ENCODE measurements around the gene CKB. TPM values are rescaled to one million over a fixed set of nuclear protein-coding genes. Genes with fewer than 3 reads are reported as not detected.
A peak's percentile ranks its signal among the peaks of the same experiment; 100 is the strongest.

The CKB gene
- total RNA-seq, 1 donor = 5.1 TPM

DNA sequence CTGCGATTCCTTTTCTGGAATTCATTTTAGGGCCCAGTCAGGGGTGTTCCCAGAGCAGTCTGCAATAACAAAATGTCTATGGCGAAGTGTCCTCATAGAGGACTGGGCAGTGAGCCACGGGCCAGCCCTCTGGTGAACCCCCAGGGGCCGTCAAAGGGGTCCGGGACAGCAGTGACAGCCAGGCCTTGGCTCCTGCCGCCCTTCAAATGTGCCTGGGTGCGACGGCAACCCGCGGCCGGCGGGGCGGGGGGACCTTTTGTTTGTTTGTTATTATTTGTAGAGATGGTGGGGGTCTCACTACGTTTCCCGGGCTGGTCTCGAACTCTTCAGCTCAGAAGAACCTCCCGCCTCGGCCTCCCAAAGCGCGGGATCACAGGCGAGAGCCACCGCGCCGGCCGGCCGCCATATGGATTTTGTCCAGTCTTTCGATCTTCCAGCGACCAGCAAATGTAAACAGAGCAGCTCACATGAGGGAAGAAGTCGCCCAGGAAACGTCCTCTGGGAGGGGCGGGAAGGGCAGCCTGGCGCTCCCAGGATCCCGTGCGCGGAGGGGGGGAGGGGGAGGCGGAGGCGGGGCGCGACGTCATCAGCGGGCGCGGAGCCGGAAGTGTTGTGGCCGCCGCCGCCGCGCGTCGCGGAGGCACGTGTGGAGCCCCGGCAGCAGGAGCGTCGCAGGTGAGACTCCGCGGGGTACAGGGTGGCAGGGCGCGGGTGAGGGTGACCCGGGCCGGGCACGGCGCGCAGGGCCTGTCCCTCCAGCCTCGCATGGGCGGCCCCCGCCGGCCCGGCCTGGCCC, 6.2 kb upstream of the CKB start, which contains the start of gene TRMT61A:
Gene TRMT61A, plus strand, starts transcription at position 610 of the 796 bp plus-strand sequence. CDS start 783 bp downstream, outside the sequence.
- H2AFZ ChIP-seq (ENCODE audit: low read length) = peak within 1 kb of the TSS; percentile 70
- peak within 1 kb of the TSS; percentile 82 for H3K27ac ChIP-seq (ENCODE audit: low read depth, low read length)
- TF ChIP-seq, protein P1, sequence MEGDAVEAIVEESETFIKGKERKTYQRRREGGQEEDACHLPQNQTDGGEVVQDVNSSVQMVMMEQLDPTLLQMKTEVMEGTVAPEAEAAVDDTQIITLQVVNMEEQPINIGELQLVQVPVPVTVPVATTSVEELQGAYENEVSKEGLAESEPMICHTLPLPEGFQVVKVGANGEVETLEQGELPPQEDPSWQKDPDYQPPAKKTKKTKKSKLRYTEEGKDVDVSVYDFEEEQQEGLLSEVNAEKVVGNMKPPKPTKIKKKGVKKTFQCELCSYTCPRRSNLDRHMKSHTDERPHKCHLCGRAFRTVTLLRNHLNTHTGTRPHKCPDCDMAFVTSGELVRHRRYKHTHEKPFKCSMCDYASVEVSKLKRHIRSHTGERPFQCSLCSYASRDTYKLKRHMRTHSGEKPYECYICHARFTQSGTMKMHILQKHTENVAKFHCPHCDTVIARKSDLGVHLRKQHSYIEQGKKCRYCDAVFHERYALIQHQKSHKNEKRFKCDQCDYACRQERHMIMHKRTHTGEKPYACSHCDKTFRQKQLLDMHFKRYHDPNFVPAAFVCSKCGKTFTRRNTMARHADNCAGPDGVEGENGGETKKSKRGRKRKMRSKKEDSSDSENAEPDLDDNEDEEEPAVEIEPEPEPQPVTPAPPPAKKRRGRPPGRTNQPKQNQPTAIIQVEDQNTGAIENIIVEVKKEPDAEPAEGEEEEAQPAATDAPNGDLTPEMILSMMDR (IDR thresholded peaks at IDR 0.05; ENCODE audit: extremely low read depth, low read depth, low read length) = no peak
- peaks cover 25% of the 10 kb centered on the region for H3K4me1 ChIP-seq (ENCODE audit: insufficient read depth, low read length)
- peaks cover 4% of the 10 kb centered on the region for H3K36me3 ChIP-seq (ENCODE audit: insufficient read depth, low read length)
- H3K4me2 ChIP-seq (ENCODE audit: insufficient read depth, low read length) = peak within 1 kb of the TSS; percentile 87
- H3K79me2 ChIP-seq (ENCODE audit: insufficient read depth, low read length) = peaks cover 40% of the 10 kb centered on the region
- H3K27me3 ChIP-seq (ENCODE audit: insufficient read depth, low read length) = peaks cover 8% of the 10 kb centered on the region
- no peaks in the 10 kb centered on the region for H3K9me3 ChIP-seq (ENCODE audit: low read depth, low read length)
- H3K4me3 ChIP-seq (ENCODE audit: insufficient read depth, low read length) = peak within 1 kb of the TSS; percentile 92
- peak; percentile 100 for DNase-seq (ENCODE audit: insufficient read length, low spot score, missing footprints)
- peaks cover 23% of the 10 kb centered on the region for H4K20me1 ChIP-seq (ENCODE audit: insufficient read depth, low read length)

DNA sequence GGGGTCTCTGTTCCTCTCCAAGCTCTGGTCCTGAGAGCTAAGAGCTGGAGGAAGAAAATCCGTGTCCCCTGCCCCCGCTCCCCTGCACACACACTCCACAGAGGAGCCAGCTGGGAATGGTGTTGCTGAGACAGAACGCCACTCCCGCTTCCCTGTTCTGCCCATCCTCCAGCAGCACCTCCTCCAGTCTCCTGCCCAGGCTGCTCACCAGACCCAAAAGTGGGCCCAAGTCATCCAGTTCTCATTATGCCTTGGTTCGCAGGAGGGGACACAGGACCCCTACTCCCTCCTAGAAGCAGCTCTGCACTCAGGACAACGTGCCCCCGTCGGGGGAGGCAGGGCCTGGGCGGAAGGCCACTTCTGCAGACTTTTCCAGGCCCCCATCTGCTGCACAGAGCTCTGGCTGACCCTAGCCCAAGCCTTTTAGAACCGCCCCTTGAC, 5.5 kb upstream of the CKB start:
- peak overlapping the region; percentile 70 for H2AFZ ChIP-seq (ENCODE audit: low read length)
- peaks cover 14% of the 10 kb centered on the region for H3K27me3 ChIP-seq (ENCODE audit: insufficient read depth, low read length)
- peaks cover 40% of the 10 kb centered on the region for H3K79me2 ChIP-seq (ENCODE audit: insufficient read depth, low read length)
- peak overlapping the region; percentile 82 for H3K27ac ChIP-seq (ENCODE audit: low read depth, low read length)
- peak overlapping the region; percentile 92 for H3K4me3 ChIP-seq (ENCODE audit: insufficient read depth, low read length)
- peaks cover 25% of the 10 kb centered on the region for H3K4me1 ChIP-seq (ENCODE audit: insufficient read depth, low read length)
- TF ChIP-seq, protein P1 (IDR thresholded peaks at IDR 0.05; ENCODE audit: extremely low read depth, low read depth, low read length) = no peak
- peaks cover 4% of the 10 kb centered on the region for H3K36me3 ChIP-seq (ENCODE audit: insufficient read depth, low read length)
- H3K9me3 ChIP-seq (ENCODE audit: low read depth, low read length) = no peaks in the 10 kb centered on the region
- peak overlapping the region; percentile 87 for H3K4me2 ChIP-seq (ENCODE audit: insufficient read depth, low read length)
- DNase-seq (ENCODE audit: insufficient read length, low spot score, missing footprints) = peak; percentile 95
- H4K20me1 ChIP-seq (ENCODE audit: insufficient read depth, low read length) = peaks cover 23% of the 10 kb centered on the region

DNA sequence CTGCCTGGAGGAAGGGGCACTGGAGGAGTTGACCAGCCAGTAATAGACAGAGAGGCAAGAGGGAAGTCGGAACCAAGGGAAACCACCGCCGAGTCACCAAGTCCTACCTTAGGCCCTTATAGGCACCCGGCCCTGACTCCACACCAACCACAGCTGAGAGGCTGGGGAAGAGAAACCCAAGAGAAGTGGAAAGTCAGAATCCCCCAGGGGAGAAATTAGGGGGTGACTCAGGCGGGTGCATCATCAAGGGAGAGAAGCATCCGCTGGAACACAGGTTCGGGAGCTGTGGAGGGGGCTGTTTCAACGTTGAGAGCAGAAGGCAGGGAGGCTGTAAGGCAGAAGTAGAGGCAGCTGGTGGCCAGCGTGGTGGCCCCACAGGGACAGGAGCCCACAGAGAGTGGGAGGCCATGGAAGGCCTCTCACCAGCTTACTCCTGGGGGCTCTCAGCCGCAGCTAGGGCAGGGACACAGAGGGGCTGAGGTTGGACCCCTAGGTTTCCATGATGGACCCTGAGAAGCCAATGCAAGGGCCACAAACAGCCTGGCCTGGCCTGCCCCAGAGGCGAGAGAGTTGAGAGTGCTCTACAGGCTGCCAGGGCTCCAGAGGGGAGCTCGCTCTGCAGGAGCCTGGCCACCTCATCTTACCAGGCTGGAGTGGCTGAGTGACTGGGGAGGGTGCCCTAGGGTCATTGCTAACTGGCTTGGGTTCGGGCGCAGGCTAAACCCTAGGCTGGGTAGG, 4.9 kb upstream of the CKB start:
- Histone ChIP-seq H4K20me1 (ENCODE audit: insufficient read depth, low read length) (peaks cover 23% of the 10 kb centered on the region), H3K4me1 (ENCODE audit: insufficient read depth, low read length) (peaks cover 25% of the 10 kb centered on the region), H3K79me2 (ENCODE audit: insufficient read depth, low read length) (peaks cover 39% of the 10 kb centered on the region), H3K27ac (ENCODE audit: low read depth, low read length) (peak overlapping the region; percentile 82), H2AFZ (ENCODE audit: low read length) (peak overlapping the region; percentile 10), H3K4me3 (ENCODE audit: insufficient read depth, low read length) (peak overlapping the region; percentile 92), H3K27me3 (ENCODE audit: insufficient read depth, low read length) (peaks cover 20% of the 10 kb centered on the region), H3K4me2 (ENCODE audit: insufficient read depth, low read length) (peak overlapping the region; percentile 87), H3K36me3 (ENCODE audit: insufficient read depth, low read length) (peaks cover 4% of the 10 kb centered on the region), H3K9me3 (ENCODE audit: low read depth, low read length) (no peaks in the 10 kb centered on the region)
- TF ChIP-seq, protein P1 (IDR thresholded peaks at IDR 0.05; ENCODE audit: extremely low read depth, low read depth, low read length) = no peak
- peak; percentile 99 for DNase-seq (ENCODE audit: insufficient read length, low spot score, missing footprints)

DNA sequence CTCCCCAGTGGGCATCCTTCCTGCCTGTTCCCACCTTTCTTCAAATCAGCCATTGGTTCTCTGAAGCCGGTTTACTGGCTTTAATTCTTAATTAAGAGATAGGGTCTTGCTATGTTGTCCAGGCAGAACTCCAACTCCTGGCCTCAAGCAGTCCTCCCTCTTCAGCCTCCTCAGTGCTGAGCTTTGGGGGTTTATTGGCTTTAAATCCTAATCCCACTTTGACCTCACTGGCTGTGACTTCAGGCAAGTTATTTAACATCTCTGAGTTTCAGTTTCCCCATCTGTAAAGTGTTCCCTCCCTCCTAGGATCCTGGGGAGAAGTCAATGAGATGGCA, 4.3 kb upstream of the CKB start:
- Histone ChIP-seq H3K79me2 (ENCODE audit: insufficient read depth, low read length) (peaks cover 32% of the 10 kb centered on the region), H3K4me3 (ENCODE audit: insufficient read depth, low read length) (no peak overlapping the region), H4K20me1 (ENCODE audit: insufficient read depth, low read length) (peaks cover 20% of the 10 kb centered on the region), H3K27me3 (ENCODE audit: insufficient read depth, low read length) (peaks cover 26% of the 10 kb centered on the region), H3K4me2 (ENCODE audit: insufficient read depth, low read length) (peak overlapping the region; percentile 87), H2AFZ (ENCODE audit: low read length) (no peak overlapping the region), H3K4me1 (ENCODE audit: insufficient read depth, low read length) (peaks cover 29% of the 10 kb centered on the region), H3K27ac (ENCODE audit: low read depth, low read length) (peak overlapping the region; percentile 60), H3K9me3 (ENCODE audit: low read depth, low read length) (no peaks in the 10 kb centered on the region), H3K36me3 (ENCODE audit: insufficient read depth, low read length) (peaks cover 4% of the 10 kb centered on the region)
- TF ChIP-seq, protein P1 (IDR thresholded peaks at IDR 0.05; ENCODE audit: extremely low read depth, low read depth, low read length) = no peak
- no peak for DNase-seq (ENCODE audit: insufficient read length, low spot score, missing footprints)
